Glutamatergic neuron (in vitro differentiated cells): Measurements from ENCODE around the gene TIPRL. TPM values are rescaled to one million over a fixed set of nuclear protein-coding genes. Genes with fewer than 3 reads are reported as not detected.

Experiments used
- DNase-seq: peaks from one replicate; pipeline ENCODE4 v3.0.0; 2022
- H3K27ac Mint-ChIP-seq: one replicate; pipeline ENCODE4 v1.8.0; 2020; ENCODE audit warnings: mild to moderate bottlenecking, mixed read lengths, inconsistent platforms; ENCODE audit not compliant: unreplicated experiment
- H3K27me3 Mint-ChIP-seq: one replicate; pipeline ENCODE4 v1.8.0; 2020; ENCODE audit warnings: mild to moderate bottlenecking, moderate library complexity, mixed read lengths, inconsistent platforms; ENCODE audit not compliant: unreplicated experiment
- H3K36me3 Mint-ChIP-seq: one replicate; pipeline ENCODE4 v1.8.0; 2020; ENCODE audit warnings: mild to moderate bottlenecking, mixed read lengths, inconsistent platforms; ENCODE audit not compliant: unreplicated experiment
- H3K4me1 Mint-ChIP-seq: one replicate; pipeline ENCODE4 v1.8.0; 2020; ENCODE audit warnings: mild to moderate bottlenecking, low read depth, mixed read lengths, inconsistent platforms; ENCODE audit not compliant: unreplicated experiment
- H3K4me3 Mint-ChIP-seq: one replicate; pipeline ENCODE4 v1.8.0; 2020; ENCODE audit warnings: mild to moderate bottlenecking, mixed read lengths, inconsistent platforms; ENCODE audit not compliant: unreplicated experiment
- H3K9me3 Mint-ChIP-seq: one replicate; pipeline ENCODE4 v1.8.0; 2020; ENCODE audit warnings: mild to moderate bottlenecking, moderate library complexity, mixed read lengths, inconsistent platforms; ENCODE audit not compliant: unreplicated experiment
- total RNA-seq: library from RNA; stranded (reverse); fragmentation: NEBNext Ultra II Directional; extraction: Animal tissue kit (Norgen Biotek cat#: 25700); gene quantifications from one replicate; pipeline ENCODE4 v1.2.1, GENCODE V29; 2021; ENCODE audit not compliant: unreplicated experiment
- TF ChIP-seq, protein P1 (sequence below): fragments of 200-600 bp; sonication (generic); IDR thresholded peaks from one replicate; pipeline ENCODE4 v1.5.0; 2021; ENCODE audit not compliant: partially characterized antibody, unreplicated experiment

TIPRL gene
- total RNA-seq, 1 donor from 2014 or later = 27.8 TPM

DNA sequence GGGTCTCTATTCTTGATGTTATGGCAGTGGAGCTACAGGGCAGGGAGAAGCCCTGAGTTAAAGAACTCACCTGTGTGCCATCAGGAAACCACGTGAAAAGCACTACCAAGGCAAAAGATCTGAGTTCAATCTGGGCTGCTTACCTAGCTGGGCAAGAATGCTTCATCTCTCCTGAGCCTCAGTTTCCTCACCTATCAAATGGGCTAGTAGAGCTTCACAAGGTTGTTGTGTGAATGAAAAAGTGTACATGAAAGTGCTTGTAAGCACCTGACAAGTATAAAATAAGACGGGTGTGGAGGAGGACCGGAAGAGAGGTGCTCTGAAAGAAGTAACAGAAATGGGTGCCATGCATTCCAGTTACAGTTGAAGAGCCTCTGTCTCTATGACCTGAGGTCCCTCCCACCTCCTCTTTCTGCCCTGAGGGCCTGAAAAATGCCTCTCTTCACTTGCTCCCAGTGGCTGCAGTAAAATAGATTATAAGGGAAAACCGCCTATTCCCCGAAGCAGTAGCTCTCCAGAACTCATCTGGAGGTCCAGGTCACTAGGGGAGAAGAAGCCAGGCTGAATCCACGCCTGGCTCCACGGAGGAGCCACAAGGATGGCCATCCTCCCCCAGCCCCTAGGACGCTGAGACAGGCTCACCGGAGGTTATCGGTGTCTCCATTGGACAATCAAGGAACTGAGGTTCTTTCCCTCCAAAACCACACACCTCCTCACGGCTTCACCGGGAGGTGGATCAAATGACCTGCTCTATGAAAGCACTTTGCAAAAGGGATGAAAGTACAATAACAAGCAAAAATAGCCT lies 43.4 kb upstream of the TIPRL start:
- Mint-ChIP-seq H3K4me3 (peak overlapping the region; percentile 97), H3K36me3 (peaks cover 2% of the 10 kb centered on the region), H3K27me3 (peaks cover 11% of the 10 kb centered on the region), H3K4me1 (peaks cover 22% of the 10 kb centered on the region), H3K9me3 (peaks cover 12% of the 10 kb centered on the region), H3K27ac (peak overlapping the region; percentile 97)
- TF ChIP-seq, protein P1, sequence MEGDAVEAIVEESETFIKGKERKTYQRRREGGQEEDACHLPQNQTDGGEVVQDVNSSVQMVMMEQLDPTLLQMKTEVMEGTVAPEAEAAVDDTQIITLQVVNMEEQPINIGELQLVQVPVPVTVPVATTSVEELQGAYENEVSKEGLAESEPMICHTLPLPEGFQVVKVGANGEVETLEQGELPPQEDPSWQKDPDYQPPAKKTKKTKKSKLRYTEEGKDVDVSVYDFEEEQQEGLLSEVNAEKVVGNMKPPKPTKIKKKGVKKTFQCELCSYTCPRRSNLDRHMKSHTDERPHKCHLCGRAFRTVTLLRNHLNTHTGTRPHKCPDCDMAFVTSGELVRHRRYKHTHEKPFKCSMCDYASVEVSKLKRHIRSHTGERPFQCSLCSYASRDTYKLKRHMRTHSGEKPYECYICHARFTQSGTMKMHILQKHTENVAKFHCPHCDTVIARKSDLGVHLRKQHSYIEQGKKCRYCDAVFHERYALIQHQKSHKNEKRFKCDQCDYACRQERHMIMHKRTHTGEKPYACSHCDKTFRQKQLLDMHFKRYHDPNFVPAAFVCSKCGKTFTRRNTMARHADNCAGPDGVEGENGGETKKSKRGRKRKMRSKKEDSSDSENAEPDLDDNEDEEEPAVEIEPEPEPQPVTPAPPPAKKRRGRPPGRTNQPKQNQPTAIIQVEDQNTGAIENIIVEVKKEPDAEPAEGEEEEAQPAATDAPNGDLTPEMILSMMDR = no peak
- DNase-seq = peak; percentile 31

DNA sequence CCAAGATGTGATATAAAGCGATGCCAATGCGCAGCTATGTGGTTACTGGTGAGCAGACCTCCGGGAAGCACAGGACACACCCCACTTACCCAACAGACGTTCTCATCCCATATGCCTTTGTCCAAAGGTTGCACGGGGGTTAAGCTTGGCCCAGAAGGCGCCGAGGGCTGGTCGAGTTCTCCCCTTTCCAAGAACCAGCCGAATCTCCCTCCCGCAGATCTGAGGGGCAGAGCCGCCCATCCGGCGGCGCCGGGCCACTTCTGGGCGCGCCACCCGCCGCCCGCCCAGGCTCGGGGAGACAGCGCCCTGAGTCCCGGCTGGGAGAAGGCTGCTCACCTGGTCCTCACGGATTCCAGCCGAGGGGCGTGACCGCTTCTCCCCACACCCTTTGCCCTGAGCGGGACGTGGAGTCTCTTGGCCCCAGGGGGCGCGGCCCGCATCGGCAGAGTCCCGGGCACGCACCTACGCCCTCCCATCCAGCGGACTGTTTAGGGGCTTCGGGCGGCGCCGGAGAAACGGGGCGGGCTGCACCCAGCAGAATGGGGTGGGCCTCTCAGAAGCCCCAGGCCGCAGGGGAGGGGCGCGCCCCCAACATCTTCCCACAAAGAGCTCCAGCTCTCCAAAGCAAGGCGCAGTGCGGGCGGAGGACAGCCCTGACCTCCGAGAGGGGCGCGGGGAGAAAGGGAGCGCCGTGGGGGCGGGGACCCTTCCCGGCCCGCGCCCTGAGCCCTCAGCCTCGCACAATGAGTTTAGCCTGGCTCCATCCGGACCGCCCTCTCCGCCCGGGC lies 42.6 kb upstream of the TIPRL start:
- H3K36me3 Mint-ChIP-seq = no peaks in the 10 kb centered on the region
- peaks cover 22% of the 10 kb centered on the region for H3K4me1 Mint-ChIP-seq
- H3K27ac Mint-ChIP-seq = peak overlapping the region; percentile 97
- H3K27me3 Mint-ChIP-seq = peaks cover 11% of the 10 kb centered on the region
- TF ChIP-seq, protein P1 = no peak
- H3K4me3 Mint-ChIP-seq = peak overlapping the region; percentile 97
- H3K9me3 Mint-ChIP-seq = peaks cover 12% of the 10 kb centered on the region
- DNase-seq = peak; percentile 64

DNA sequence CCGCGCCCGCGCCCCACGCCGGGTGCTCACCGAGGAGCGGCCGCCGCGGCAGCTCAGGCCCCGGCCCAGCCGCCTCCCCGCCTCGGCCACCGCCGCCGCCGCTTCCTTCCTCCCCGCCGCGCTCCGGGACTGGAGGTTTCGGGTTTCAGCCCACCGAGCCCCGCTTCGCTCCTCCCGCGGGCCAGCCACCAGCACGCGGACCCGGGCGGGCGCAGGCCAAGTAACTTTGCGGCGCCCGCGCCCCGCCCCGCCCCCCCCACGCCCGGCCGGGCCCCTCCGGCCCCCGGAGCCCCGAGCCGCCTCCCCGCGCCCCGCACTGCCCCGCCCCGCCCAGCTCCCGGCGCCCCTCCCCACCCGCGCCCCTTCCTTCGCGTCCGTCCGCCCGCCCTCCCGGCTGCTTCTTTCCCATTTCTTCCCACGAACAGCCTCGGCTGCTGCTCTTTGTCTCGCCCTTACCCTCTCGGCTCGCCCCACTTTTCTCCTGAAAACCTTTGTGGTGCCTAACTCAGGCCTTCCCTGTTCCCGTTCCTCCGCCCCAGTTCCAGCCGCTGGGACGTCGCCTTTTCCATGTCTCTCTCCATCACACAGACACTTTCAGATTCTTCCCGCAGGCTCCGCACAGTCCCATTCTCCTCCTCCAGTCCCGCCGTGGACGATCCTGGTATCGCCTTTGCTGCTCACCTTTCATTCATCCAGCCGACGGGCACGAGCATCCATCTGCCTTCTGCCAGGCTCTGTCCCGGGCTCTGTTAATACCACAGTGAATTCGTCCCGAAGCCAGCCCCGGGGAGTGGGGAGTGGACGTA lies 41.9 kb upstream of the TIPRL start, which contains the start of gene GPR161:
GPR161 (minus strand) TSS at position 222 of the 806 bp plus-strand sequence. CDS start 32,080 bp downstream, outside the sequence.
- Mint-ChIP-seq H3K27me3 (peaks cover 11% of the 10 kb centered on the region), H3K9me3 (peaks cover 12% of the 10 kb centered on the region), H3K27ac (peak within 1 kb of the TSS; percentile 98), H3K36me3 (no peaks in the 10 kb centered on the region), H3K4me3 (peak within 1 kb of the TSS; percentile 97), H3K4me1 (peaks cover 22% of the 10 kb centered on the region)
- TF ChIP-seq, protein P1 = no peak
- peak; percentile 70 for DNase-seq

DNA sequence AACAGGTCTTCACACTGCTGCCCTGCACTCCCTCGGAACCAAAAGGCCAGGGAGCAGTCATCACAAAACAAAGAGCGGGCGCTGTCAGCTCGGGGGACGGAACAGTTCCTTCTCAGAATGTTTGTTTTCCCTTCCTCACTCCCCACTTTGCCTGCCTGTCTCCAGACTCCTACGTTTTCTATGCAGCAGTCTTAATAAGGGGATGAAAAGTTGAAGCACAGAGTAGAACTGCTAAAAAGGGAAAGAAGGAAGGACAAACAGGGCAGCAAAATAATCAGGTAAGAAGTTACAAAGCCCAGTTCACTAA lies 41.3 kb upstream of the TIPRL start:
- TF ChIP-seq, protein P1 = no peak
- Mint-ChIP-seq H3K4me1 (peaks cover 22% of the 10 kb centered on the region), H3K4me3 (peak overlapping the region; percentile 94)

More for the DNA sequence above, 41.3 kb upstream of the TIPRL start:
- no peaks in the 10 kb centered on the region for H3K36me3 Mint-ChIP-seq
- DNase-seq = no peak
- H3K27ac Mint-ChIP-seq = peak overlapping the region; percentile 98
- peaks cover 12% of the 10 kb centered on the region for H3K9me3 Mint-ChIP-seq
- H3K27me3 Mint-ChIP-seq = peaks cover 11% of the 10 kb centered on the region
